Measurements from ENCODE around the gene SPATA6L.

DNA sequence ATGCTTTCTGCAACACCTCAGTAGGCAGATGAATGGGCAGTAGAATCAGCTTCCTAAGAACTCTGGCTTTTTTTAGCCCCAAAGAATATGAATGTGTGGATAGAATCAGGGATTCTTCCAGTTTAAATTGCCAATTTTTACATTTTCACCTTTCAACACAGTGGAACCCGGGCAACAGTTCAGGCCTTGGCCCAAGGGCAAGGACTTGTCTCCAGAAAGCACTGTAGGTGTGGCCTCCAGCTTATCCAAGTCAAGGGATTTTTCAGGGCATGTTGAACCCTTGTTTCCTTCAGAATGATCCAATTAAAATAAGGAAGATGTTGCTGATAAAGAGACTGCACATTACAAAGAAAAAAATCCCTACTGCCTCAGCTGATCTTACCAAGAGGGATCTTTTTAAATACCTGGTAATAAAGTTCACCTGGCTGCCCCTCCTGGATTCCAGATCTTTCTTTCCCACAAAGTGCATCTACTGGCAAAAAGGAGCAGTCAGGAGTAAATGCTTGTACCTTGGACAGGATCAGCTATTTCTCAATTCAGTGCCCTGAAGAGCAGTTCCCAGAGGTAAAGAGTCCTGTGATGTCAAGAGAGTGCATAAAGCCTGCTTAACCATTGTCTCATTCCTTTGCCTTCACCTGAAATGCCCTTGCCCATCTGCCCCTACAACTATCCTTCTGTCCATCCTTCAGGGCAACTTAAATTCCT, 84.3 kb downstream of the SPATA6L start:
- TF ChIP-seq, protein P1, sequence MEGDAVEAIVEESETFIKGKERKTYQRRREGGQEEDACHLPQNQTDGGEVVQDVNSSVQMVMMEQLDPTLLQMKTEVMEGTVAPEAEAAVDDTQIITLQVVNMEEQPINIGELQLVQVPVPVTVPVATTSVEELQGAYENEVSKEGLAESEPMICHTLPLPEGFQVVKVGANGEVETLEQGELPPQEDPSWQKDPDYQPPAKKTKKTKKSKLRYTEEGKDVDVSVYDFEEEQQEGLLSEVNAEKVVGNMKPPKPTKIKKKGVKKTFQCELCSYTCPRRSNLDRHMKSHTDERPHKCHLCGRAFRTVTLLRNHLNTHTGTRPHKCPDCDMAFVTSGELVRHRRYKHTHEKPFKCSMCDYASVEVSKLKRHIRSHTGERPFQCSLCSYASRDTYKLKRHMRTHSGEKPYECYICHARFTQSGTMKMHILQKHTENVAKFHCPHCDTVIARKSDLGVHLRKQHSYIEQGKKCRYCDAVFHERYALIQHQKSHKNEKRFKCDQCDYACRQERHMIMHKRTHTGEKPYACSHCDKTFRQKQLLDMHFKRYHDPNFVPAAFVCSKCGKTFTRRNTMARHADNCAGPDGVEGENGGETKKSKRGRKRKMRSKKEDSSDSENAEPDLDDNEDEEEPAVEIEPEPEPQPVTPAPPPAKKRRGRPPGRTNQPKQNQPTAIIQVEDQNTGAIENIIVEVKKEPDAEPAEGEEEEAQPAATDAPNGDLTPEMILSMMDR (IDR thresholded peaks at IDR 0.05), result no peak
- no peak for TF ChIP-seq POLR2A (IDR thresholded peaks at IDR 0.05)
